ENCODE measurements around the gene DHX30.

DNA sequence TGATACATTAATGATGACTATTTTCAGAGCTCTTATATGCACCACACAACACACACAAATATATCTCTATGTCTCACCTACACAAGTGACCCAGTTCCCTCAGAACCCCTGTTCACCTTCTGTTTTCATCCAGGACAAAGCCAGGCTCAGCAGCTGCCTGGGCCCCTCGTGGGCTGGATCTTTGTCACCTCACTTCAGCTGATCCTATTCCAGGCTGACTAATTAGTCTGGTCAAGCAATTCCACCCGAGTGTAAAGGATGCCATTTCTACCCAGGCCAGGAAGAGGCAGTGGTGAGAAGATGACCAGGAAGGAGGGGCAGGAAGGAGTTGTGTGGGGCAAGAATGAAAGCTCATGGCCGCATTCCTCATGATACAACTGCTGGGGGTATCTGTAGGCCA is 62.3 kb downstream of the DHX30 start:
- TF ChIP-seq SIN3A (IDR thresholded peaks at IDR 0.05; ENCODE audit: borderline replicate concordance, insufficient read depth, low read length): no peak
- TF ChIP-seq, protein P1, sequence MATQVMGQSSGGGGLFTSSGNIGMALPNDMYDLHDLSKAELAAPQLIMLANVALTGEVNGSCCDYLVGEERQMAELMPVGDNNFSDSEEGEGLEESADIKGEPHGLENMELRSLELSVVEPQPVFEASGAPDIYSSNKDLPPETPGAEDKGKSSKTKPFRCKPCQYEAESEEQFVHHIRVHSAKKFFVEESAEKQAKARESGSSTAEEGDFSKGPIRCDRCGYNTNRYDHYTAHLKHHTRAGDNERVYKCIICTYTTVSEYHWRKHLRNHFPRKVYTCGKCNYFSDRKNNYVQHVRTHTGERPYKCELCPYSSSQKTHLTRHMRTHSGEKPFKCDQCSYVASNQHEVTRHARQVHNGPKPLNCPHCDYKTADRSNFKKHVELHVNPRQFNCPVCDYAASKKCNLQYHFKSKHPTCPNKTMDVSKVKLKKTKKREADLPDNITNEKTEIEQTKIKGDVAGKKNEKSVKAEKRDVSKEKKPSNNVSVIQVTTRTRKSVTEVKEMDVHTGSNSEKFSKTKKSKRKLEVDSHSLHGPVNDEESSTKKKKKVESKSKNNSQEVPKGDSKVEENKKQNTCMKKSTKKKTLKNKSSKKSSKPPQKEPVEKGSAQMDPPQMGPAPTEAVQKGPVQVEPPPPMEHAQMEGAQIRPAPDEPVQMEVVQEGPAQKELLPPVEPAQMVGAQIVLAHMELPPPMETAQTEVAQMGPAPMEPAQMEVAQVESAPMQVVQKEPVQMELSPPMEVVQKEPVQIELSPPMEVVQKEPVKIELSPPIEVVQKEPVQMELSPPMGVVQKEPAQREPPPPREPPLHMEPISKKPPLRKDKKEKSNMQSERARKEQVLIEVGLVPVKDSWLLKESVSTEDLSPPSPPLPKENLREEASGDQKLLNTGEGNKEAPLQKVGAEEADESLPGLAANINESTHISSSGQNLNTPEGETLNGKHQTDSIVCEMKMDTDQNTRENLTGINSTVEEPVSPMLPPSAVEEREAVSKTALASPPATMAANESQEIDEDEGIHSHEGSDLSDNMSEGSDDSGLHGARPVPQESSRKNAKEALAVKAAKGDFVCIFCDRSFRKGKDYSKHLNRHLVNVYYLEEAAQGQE (IDR thresholded peaks at IDR 0.05; ENCODE audit: insufficient read depth in 1 of 2, low read depth in 2 of 2, low read length in 2 of 2): no peak
